Activated CD4-positive, alpha-beta memory T cell treated with anti-CD3 and anti-CD28 coated beads for 36 hours (primary cell): Measurements from ENCODE around the gene TEKT5. TPM values are rescaled to one million over a fixed set of nuclear protein-coding genes. Genes with fewer than 3 reads are reported as not detected.

Source experiments
- CTCF ChIA-PET: fragments of 350-600 bp; sonication (Branson Sonifier 250); formaldehyde crosslinking; loops from one replicate; lab custom pipeline; 2021; ENCODE audit warnings: antibody characterized with exemption, inconsistent platforms; lab: Charles Lee
- POLR2A ChIA-PET: fragments of 350-600 bp; sonication (Branson Sonifier 250); formaldehyde crosslinking; loops from one replicate; lab custom pipeline; 2021; ENCODE audit warnings: antibody characterized with exemption; lab: Charles Lee
- DNase-seq: peaks from one replicate; pipeline ENCODE4 v3.0.0-alpha.2; 2020
- H3K27ac Mint-ChIP-seq: one replicate; pipeline ENCODE4 v1.8.0; 2021; ENCODE audit warnings: mixed read lengths
- H3K27me3 Mint-ChIP-seq: one replicate; pipeline ENCODE4 v1.8.0; 2021; ENCODE audit warnings: mixed read lengths
- H3K36me3 Mint-ChIP-seq: one replicate; pipeline ENCODE4 v1.8.0; 2021; ENCODE audit warnings: mixed read lengths
- H3K4me1 Mint-ChIP-seq: one replicate; pipeline ENCODE4 v1.8.0; 2021; ENCODE audit warnings: low read depth, mixed read lengths
- H3K4me3 Mint-ChIP-seq: one replicate; pipeline ENCODE4 v1.8.0; 2021; ENCODE audit warnings: mild to moderate bottlenecking, mixed read lengths
- H3K9me3 Mint-ChIP-seq: one replicate; pipeline ENCODE4 v1.8.0; 2021; ENCODE audit warnings: mixed read lengths
- intact Hi-C: fragments of 100-400 bp; cut with micrococcal nuclease; formaldehyde crosslinking; loops from one replicate; pipeline ENCODE4 v1.15.1; 2023
- total RNA-seq, 2 experiments: library from RNA; stranded (reverse); gene quantifications; one replicate each; pipeline ENCODE4 v1.2.3, GENCODE V29; 2021

TEKT5 gene
- total RNA-seq, 2 experiments from 2014 or later: 0.15 TPM; not detected in 1

DNA sequence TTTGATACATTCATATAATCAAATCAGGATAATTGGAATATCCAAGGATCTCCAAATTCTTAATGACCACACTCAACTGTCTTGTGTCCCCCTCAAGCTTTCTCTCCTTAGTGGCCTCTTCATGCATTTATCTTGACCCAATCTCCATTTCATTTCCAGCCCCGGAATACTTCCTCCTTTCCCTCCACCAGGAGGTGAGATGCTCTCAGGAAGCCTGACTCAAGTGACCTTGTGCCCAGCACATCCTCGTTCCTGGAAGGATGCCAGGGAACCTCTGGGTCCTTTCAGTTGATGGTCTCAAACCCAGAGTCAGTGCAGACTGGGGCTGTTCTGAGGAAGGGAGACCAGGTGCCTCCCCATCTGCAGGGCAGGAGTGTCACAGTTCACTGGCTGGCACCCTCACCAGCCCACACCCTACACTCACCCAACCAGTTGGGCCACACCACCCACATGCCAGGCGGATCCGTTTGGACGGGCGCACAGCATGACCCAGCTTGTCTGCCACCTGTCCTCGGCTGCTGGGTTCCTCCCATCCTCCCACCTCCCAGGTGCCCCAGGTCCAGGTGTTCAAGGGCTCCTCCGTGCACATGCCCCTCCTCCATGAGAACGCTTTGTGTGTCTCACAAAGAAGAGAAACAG, 100.3 kb downstream of the TEKT5 start:
- DNase-seq: no peak
- Mint-ChIP-seq H3K36me3 (no peaks in the 10 kb centered on the region), H3K9me3 (no peaks in the 10 kb centered on the region), H3K27me3 (peaks cover 6% of the 10 kb centered on the region), H3K4me3 (no peak overlapping the region), H3K4me1 (no peaks in the 10 kb centered on the region), H3K27ac (no peak overlapping the region)
- ChIA-PET POLR2A (no interaction called here), CTCF (no interaction called here)
- intact Hi-C loops: no loop called here

DNA sequence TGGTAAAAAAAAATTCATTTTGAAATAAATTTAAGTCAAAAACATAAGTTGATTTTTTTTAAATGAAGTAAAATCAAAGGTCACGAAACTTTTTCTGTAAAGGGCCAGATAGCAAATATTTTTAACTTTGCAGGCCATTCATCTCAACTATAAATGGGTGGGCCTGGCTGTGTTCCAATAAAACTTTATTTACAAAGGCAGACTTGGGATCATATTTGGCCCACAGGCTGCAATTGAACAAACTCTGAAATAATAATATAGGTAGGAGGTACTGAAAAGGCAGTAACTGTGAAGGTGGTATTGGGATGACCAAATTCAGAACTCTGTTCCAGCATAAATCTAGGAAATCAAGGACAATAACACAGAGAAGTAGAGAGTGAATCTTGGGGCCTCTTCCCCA, 102.1 kb downstream of the TEKT5 start:
- intact Hi-C loops: no loop called here

DNA sequence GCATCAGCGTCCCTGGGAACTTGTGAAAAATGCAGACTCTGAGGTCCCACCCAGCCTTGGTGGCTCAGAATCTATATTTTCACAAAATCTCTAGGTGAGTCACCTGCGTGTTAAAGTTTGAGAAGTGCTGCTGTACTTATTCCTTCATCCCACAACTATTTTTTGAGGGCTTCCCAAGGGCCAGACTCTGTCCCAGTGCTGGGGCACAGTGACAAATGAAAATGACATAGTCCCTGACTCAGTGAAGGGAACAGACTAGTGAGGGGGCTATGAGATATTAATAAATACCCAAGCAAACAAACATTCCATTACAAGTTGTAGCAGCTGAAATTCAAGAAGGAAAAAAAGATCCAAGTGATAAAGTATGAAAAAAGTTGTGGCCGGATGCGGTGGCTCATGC, 104.4 kb downstream of the TEKT5 start:
- Mint-ChIP-seq H3K4me3 (no peak overlapping the region), H3K27ac (no peak overlapping the region), H3K36me3 (no peaks in the 10 kb centered on the region), H3K9me3 (no peaks in the 10 kb centered on the region), H3K4me1 (no peaks in the 10 kb centered on the region), H3K27me3 (peaks cover 20% of the 10 kb centered on the region)
- ChIA-PET CTCF (no interaction called here), POLR2A (interaction anchor here (0.6 kb wide), 1 partner anchor 142 kb away, joined by 3 read pairs; no protein-coding TSS in a partner anchor)
- no peak for DNase-seq
- intact Hi-C loops: no loop called here

More for the DNA sequence above, 102.1 kb downstream of the TEKT5 start:
- Mint-ChIP-seq H3K4me3 (no peak overlapping the region), H3K4me1 (no peaks in the 10 kb centered on the region), H3K9me3 (no peaks in the 10 kb centered on the region), H3K27ac (no peak overlapping the region), H3K36me3 (no peaks in the 10 kb centered on the region), H3K27me3 (peaks cover 17% of the 10 kb centered on the region)
- CTCF ChIA-PET: no interaction called here
- POLR2A ChIA-PET: no interaction called here
- DNase-seq: no peak

DNA sequence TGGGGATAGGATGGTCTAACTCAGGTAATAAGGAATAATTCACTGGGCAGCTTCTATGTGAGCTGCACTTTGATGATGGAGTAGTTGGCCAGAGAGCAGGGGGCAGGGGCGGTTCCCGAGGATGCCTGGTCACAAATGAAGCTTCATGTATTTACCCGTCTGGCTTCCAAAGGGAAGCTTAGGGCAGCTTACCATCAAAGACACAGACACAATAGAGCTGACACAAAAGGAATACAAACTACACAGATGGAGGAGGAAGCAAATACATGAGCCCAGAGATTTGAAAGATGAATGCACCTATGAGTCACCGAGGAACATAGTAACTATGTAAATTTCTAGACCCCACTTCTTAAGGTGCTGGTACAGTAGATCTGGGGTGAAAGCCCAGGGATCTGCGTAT, 105.6 kb downstream of the TEKT5 start:
- peaks cover 23% of the 10 kb centered on the region for H3K27me3 Mint-ChIP-seq
- DNase-seq: no peak
- ChIA-PET POLR2A (no interaction called here), CTCF (no interaction called here)
- H3K27ac Mint-ChIP-seq: no peak overlapping the region
- intact Hi-C loops: no loop called here
- H3K9me3 Mint-ChIP-seq: no peaks in the 10 kb centered on the region
- no peaks in the 10 kb centered on the region for H3K36me3 Mint-ChIP-seq
- H3K4me3 Mint-ChIP-seq: no peak overlapping the region
- no peaks in the 10 kb centered on the region for H3K4me1 Mint-ChIP-seq

DNA sequence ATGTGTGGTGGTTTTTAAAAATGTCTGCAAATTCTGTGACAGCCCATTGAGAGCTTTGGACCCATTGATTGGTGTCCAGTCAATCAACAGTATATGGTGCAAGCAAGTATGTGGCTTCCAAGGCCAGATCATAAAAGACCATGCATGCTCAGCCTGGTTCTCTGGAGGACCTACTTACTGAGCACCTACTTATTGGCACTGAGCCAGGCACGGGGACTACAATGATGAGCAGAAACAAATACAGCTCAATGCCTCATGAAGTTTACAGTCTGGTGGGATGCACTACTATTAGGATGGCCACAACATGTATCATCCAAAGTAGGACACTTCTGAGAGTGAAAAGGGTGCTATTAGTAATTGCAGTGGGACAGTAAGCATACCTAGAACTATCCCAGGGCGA, 107.1 kb downstream of the TEKT5 start:
- H3K36me3 Mint-ChIP-seq: no peaks in the 10 kb centered on the region
- H3K4me1 Mint-ChIP-seq: no peaks in the 10 kb centered on the region
- no peak overlapping the region for H3K4me3 Mint-ChIP-seq
- POLR2A ChIA-PET: no interaction called here
- H3K27ac Mint-ChIP-seq: no peak overlapping the region
- no peaks in the 10 kb centered on the region for H3K9me3 Mint-ChIP-seq
- peaks cover 33% of the 10 kb centered on the region for H3K27me3 Mint-ChIP-seq
- CTCF ChIA-PET: interaction anchor here (1.2 kb wide), 1 partner anchor 74 kb away, joined by 4 read pairs; no protein-coding TSS in a partner anchor
- intact Hi-C loops: no loop called here
- DNase-seq: no peak

DNA sequence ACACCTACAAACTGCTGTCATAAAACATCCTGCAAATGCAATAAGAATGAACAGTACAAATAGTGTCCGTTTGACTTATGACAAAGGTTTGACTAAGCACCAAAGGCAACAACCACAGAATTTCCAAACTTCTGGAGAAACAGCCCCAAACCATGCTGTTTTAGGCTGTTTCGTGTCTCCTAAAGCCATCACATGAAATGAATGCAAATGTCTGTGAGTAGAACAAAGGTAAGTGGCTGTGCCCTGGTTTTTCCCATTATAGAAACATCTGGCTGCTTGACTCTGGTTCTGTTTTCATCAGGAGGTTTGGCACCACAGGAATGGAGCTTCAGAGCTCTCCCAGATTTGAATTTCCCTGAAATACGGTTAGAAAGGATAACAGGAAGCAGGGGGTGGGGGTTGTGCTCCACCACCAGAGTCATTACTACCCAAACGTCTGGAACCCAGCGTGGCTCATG, 109.7 kb downstream of the TEKT5 start:
- H3K4me1 Mint-ChIP-seq: no peaks in the 10 kb centered on the region
- no peaks in the 10 kb centered on the region for H3K36me3 Mint-ChIP-seq
- ChIA-PET POLR2A (no interaction called here), CTCF (interaction anchor here (0.6 kb wide), 1 partner anchor 17 kb away, joined by 3 read pairs; no protein-coding TSS in a partner anchor)
- DNase-seq: no peak
- no peak overlapping the region for H3K27ac Mint-ChIP-seq
- intact Hi-C loops: no loop called here
- peaks cover 40% of the 10 kb centered on the region for H3K27me3 Mint-ChIP-seq
- no peaks in the 10 kb centered on the region for H3K9me3 Mint-ChIP-seq
- no peak overlapping the region for H3K4me3 Mint-ChIP-seq

DNA sequence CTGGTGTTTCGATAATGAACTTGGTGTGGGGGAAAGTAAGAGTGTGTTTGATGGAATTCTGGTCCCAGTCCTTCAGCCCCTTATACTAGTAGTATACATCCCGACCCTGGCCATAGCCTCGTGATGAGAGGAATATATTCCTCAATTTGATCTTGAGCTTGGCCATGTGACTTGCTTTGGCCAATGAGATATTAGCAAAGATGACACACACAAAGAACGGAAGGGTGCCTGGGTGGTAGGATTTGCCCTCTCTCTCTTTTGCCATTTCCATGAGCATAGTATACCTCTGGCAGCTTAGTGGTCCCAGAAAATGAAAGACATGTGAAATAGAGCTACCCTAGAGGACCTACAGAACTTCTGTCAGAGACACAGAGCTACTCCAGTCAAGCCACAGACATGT, 111.5 kb downstream of the TEKT5 start:
- CTCF ChIA-PET: interaction anchor here (0.7 kb wide), 1 partner anchor 86 kb away, joined by 3 read pairs; no protein-coding TSS in a partner anchor
- H3K27me3 Mint-ChIP-seq: peaks cover 45% of the 10 kb centered on the region
- intact Hi-C loops: no loop called here

DNA sequence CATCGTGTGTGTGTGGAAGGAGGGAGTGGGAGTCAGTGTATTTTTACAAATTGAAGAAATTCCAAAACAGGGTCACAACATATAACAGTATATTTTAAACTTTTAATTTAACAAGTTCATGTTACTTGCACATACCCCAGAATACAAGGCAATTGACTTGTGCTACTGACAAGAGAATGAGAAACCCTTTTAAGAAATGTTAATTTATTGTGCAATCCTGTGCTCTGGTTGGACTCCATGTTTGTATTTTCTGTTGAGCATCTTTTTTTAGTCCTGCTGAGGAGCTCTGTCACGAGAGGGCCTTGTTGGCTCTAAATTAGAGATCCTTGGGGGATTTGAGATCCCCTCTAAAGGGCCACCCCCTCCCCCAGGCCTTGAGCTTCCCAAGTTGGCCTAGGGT, 113.2 kb downstream of the TEKT5 start:
- Mint-ChIP-seq H3K4me3 (no peak overlapping the region), H3K4me1 (no peaks in the 10 kb centered on the region)

More for the DNA sequence above, 111.5 kb downstream of the TEKT5 start:
- no peaks in the 10 kb centered on the region for H3K9me3 Mint-ChIP-seq
- no peak overlapping the region for H3K4me3 Mint-ChIP-seq
- H3K4me1 Mint-ChIP-seq: no peaks in the 10 kb centered on the region
- no peak overlapping the region for H3K27ac Mint-ChIP-seq
- DNase-seq: no peak
- no peaks in the 10 kb centered on the region for H3K36me3 Mint-ChIP-seq
- POLR2A ChIA-PET: no interaction called here

DNA sequence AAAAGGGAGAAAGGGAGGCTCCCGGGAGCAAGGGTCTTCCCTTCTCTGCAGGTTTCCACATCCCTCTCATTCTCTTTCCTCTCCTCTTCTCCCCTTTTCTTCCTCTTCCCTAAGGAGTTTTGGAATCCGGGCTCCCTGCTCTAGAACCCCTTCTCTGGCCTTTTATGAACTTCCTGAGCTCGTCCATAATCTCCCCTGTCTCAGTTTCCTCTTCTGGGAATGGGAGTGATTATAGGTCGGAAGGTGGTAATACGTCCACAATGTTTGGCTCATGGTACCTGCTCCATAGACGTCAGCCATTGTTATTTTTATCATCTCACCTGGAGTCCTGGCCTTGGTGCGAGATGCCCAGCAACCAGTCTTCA, 113.9 kb downstream of the TEKT5 start:
- Mint-ChIP-seq H3K27ac (no peak overlapping the region), H3K4me3 (no peak overlapping the region), H3K4me1 (no peaks in the 10 kb centered on the region), H3K36me3 (no peaks in the 10 kb centered on the region), H3K9me3 (no peaks in the 10 kb centered on the region), H3K27me3 (peaks cover 42% of the 10 kb centered on the region)
- CTCF ChIA-PET: no interaction called here
- POLR2A ChIA-PET: no interaction called here
- DNase-seq: no peak
- intact Hi-C loops: no loop called here

More for the DNA sequence above, 113.2 kb downstream of the TEKT5 start:
- no peaks in the 10 kb centered on the region for H3K36me3 Mint-ChIP-seq
- POLR2A ChIA-PET: no interaction called here
- CTCF ChIA-PET: no interaction called here
- H3K27me3 Mint-ChIP-seq: peaks cover 43% of the 10 kb centered on the region
- no peaks in the 10 kb centered on the region for H3K9me3 Mint-ChIP-seq
- intact Hi-C loops: no loop called here
- DNase-seq: no peak
- no peak overlapping the region for H3K27ac Mint-ChIP-seq

DNA sequence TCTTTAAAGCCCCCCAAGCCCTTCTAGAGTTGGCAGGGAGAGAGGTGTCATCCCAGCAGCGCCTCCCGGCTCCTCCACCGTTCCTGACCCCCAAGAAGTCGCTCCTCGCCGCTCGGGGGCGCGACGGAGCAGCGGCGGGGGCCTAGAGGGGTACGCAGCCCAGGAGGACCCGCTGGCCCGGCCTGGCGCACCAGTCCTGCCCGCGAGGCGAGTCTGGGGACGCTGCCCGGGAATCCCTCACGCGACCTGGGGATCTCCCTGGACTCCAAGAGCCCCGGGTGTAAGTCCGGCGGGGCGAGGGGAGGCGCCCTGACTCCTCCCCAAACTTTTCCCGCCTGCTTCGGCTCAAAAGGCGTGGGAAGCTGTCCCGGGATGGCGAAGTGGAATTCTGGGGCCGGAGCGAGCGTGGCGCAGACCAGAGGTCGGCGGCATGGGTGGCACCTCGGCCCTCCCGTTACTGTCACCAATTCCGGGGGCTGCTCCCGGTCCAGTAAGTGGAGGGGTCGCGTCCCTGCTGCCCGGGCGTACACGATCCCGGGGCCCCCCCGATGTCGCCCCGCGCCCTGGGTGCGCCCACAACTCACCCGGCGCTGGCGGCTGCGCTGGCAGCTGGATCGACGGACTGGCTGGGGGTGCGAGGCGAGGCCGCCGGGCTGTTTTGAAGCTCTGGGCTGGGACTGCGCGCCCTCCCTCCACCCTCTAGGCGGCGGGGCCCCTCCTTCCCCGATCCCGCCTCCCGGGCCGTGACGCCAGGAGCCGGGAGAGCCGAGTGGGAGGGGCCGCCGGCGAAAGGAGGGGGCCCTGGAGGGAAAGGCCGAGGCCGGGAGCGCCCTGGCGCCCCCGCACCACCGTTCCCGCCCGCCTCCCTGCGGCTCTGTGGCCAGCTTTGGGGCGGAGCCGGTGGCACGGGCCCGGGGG, 114.5 kb downstream of the TEKT5 start, which contains the start of gene EMP2:
Gene EMP2, minus strand, starts transcription at position 634 of the 918 bp plus-strand sequence. CDS start 32,981 bp downstream, outside the sequence.
- no peak for DNase-seq
- Mint-ChIP-seq H3K27me3 (peaks cover 41% of the 10 kb centered on the region), H3K36me3 (no peaks in the 10 kb centered on the region), H3K9me3 (no peaks in the 10 kb centered on the region), H3K4me1 (no peaks in the 10 kb centered on the region), H3K4me3 (no peak within 1 kb of the TSS), H3K27ac (no peak within 1 kb of the TSS)
- CTCF ChIA-PET: no interaction called here
- intact Hi-C loops: no loop called here
- POLR2A ChIA-PET: no interaction called here

DNA sequence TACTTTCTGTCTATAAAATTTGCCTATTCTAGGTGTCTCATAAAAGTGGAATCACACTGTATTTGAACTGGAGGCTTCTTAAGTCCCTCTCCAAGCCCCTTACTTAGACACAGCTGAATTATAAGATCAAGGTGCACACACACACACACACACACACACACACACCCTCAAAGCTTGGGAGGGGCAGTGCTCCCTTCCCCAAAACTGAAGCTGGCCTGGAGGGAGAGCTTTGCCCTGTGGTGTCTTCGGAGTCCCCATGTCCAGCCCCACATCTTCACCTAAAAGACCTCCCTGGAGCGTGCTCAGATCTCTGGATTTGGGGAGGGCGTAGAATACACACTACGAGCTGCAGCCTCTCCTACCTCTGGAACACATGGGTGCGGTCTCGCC, 115.2 kb downstream of the TEKT5 start:
- intact Hi-C loops: no loop called here
- no peak overlapping the region for H3K27ac Mint-ChIP-seq
- no peak overlapping the region for H3K4me3 Mint-ChIP-seq
- ChIA-PET CTCF (no interaction called here), POLR2A (no interaction called here)
- no peaks in the 10 kb centered on the region for H3K4me1 Mint-ChIP-seq
- no peaks in the 10 kb centered on the region for H3K36me3 Mint-ChIP-seq
- no peaks in the 10 kb centered on the region for H3K9me3 Mint-ChIP-seq
- peaks cover 39% of the 10 kb centered on the region for H3K27me3 Mint-ChIP-seq
- DNase-seq: no peak
